Measurements from ENCODE around the gene GSK3B. TPM values are rescaled to one million over a fixed set of nuclear protein-coding genes. Genes with fewer than 3 reads are reported as not detected.

The GSK3B gene
- total and polyA plus RNA-seq, 2 experiments from 2014 or later = 29.0 to 45.3 TPM

- ATAC-seq (peak; percentile 23), DNase-seq (ENCODE audit: low spot score) (no peak)
- Histone ChIP-seq H3K79me2 (replicated peaks; ENCODE audit: insufficient read depth) (0 out of 2 replicates have a peak, but pooled peaks cover 4% of the 10 kb centered on the region), H3F3A (replicated peaks; ENCODE audit: low read depth) (no peaks in the 10 kb centered on the region), H3K36me3 (ENCODE audit: insufficient read depth) (no peaks in the 10 kb centered on the region), H3K4me2 (no peak overlapping the region), H3K4me3 (no peak overlapping the region), H3K9me2 (ENCODE audit: insufficient read depth) (no peaks in the 10 kb centered on the region), H3K27ac (ENCODE audit: low read depth) (no peak overlapping the region), H4K20me1 (replicated peaks; ENCODE audit: insufficient read depth) (no peaks in the 10 kb centered on the region; the same call in 1 of the 2 replicates), H3K4me1 (ENCODE audit: insufficient read depth) (peaks cover 50% of the 10 kb centered on the region), H2AFZ (no peak overlapping the region), H3K27me3 (ENCODE audit: insufficient read depth) (no peaks in the 10 kb centered on the region)
- Mint-ChIP-seq H3K27ac (peak overlapping the region; percentile 77), H3K9me3 (no peaks in the 10 kb centered on the region), H3K4me3 (no peak overlapping the region), H3K4me1 (peaks cover 66% of the 10 kb centered on the region), H3K36me3 (ENCODE audit: low read depth) (no peaks in the 10 kb centered on the region), H3K27me3 (ENCODE audit: insufficient read depth, low read depth, poor library complexity) (peaks cover 6% of the 10 kb centered on the region)
- TF ChIP-seq EZH2 (IDR thresholded peaks at IDR 0.05; ENCODE audit: low read depth, unreplicated experiment) (no peak), NANOG (IDR thresholded peaks at IDR 0.05; ENCODE audit: borderline replicate concordance) (no peak), ZNF331 (CRISPR knock-in tag; IDR thresholded peaks at IDR 0.05; ENCODE audit: low read depth) (no peak), CREB1 (CRISPR knock-in tag; IDR thresholded peaks at IDR 0.05; ENCODE audit: low read depth) (no peak), ZNF114 (CRISPR knock-in tag; IDR thresholded peaks at IDR 0.05) (no peak), POLR2AphosphoS5 (IDR thresholded peaks at IDR 0.05; ENCODE audit: low read depth) (no peak), REST (IDR thresholded peaks at IDR 0.05; ENCODE audit: unreplicated experiment) (no peak), STAT1 (IDR thresholded peaks at IDR 0.05; ENCODE audit: unreplicated experiment) (no peak), EZH2phosphoT487 (IDR thresholded peaks at IDR 0.05; ENCODE audit: unreplicated experiment) (no peak), ETS1 (IDR thresholded peaks at IDR 0.05) (no peak), CTCF (conservative IDR thresholded peaks at IDR 0.05; ENCODE audit: low read depth in 2 of 2) (no peak), JUNB (IDR thresholded peaks at IDR 0.05; ENCODE audit: unreplicated experiment) (no peak), ZNF462 (CRISPR knock-in tag; IDR thresholded peaks at IDR 0.05) (no peak)
Measured at GRCh38 chr3:119825820-119826219, 268.4 kb downstream of the GSK3B start.

All from GM23338 (cell line).